ENCODE data around the gene CCDC120. TPM values are rescaled to one million over a fixed set of nuclear protein-coding genes. Genes with fewer than 3 reads are reported as not detected.

The CCDC120 gene
- total and polyA plus RNA-seq, 9 of the 15 experiments (the other 6 are each of a cell fraction or from before 2014, with no cell fraction given): 0.13 to 3.6 (median 0.54) TPM

GRCh38 chrX:49043220-49043986 is 15.4 kb upstream of the CCDC120 start, which contains the start of gene TFE3:
Gene TFE3 (minus strand): TSS chrX:49043357. CDS start chrX:49043226, 131 bp downstream.
- ChIA-PET CTCF (ENCODE audit: low intra/inter-chr PET ratio) (interaction anchor here (0.6 kb wide), 1 partner anchor 1946 kb away, joined by 3 read pairs; no protein-coding TSS in a partner anchor), POLR2A (interaction anchor here (0.6 to 1.4 kb wide), 8 partner anchors 10 to 313 kb away, joined by 3 to 5 read pairs (median 3); partner anchors contain the start of gene OTUD5)
- ATAC-seq: peak; percentile 90
- DNase-seq (ENCODE audit: extremely low read depth in 1 of 4, low spot score in 3 of 4): peak; percentile 89 to 99 (median 92)
- peak; percentile 100 for FAIRE-seq
- no peaks in the 10 kb centered on the region for H3K9me1 ChIP-seq (ENCODE audit: control insufficient read depth, insufficient read depth, low read length)
- peak within 1 kb of the TSS; percentile 93 for H2AFZ ChIP-seq (ENCODE audit: low read depth, low read length)
- WGBS (ENCODE audit: insufficient coverage, low coverage, missing lambda C conversion rate): under 1% methylated on average over 44 of the region's 67 CpGs
- in situ Hi-C loops (cut with MboI) (no loop called here), intact Hi-C loops (cut with micrococcal nuclease) (loop anchor here (1.0 to 5.0 kb wide), 8 partner anchors 41 to 413 kb away; partner anchors contain the start of gene GRIPAP1)
- peak within 1 kb of the TSS; percentile 89 for H3K27ac ChIP-seq (ENCODE audit: extremely low read depth, low read depth, low read length)
- peaks cover 15% of the 10 kb centered on the region; the same call in 2 of the 3 replicates for H3K36me3 ChIP-seq (ENCODE audit: control insufficient read depth, insufficient read depth, low read length)
- H3K9me3 ChIP-seq (replicated peaks; ENCODE audit: control insufficient read depth, insufficient read depth, low read depth, low read length): no peaks in the 10 kb centered on the region
- peaks cover 36% of the 10 kb centered on the region for H3K79me2 ChIP-seq (ENCODE audit: control insufficient read depth, insufficient read depth, low read length)
- H3K4me1 ChIP-seq (replicated peaks in 1 of 2; ENCODE audit: control insufficient read depth in 2 of 2, insufficient read depth in 2 of 2, low read length in 2 of 2): peaks cover 39 to 42% of the 10 kb centered on the region in 2 experiments; a peak in 4 of 5 replicates
- no peaks in the 10 kb centered on the region for H4K20me1 ChIP-seq (replicated peaks; ENCODE audit: control insufficient read depth, insufficient read depth, low read length)
- no peaks in the 10 kb centered on the region for H3K27me3 ChIP-seq (ENCODE audit: control insufficient read depth in 2 of 2, insufficient read depth in 2 of 2, low read length in 2 of 2)
- H3K4me2 ChIP-seq (ENCODE audit: insufficient read depth, low read length): peak within 1 kb of the TSS; percentile 86
- H3K9ac ChIP-seq (ENCODE audit: insufficient read depth in 1 of 2, low read depth in 2 of 2, low read length in 2 of 2): peak within 1 kb of the TSS; percentile 91 to 97
- peak within 1 kb of the TSS; percentile 97 for H3K4me3 ChIP-seq
- no TSS peak for BruUV-seq (replicated peaks)
- TF ChIP-seq KAT7 (CRISPR knock-in tag; IDR thresholded peaks at IDR 0.05; ENCODE audit: borderline replicate concordance): 0 out of 2 replicates have a peak, but pooled peaks have one; percentile 1
- TF ChIP-seq KDM4B (IDR thresholded peaks at IDR 0.05; ENCODE audit: borderline replicate concordance in 2 of 2, low read depth in 1 of 2): peak in 1 of 2 experiments; percentile 67; a peak in 2 of 4 replicates
- 0 out of 2 replicates have a peak, but pooled peaks have one; percentile 58 for TF ChIP-seq ZKSCAN1 (IDR thresholded peaks at IDR 0.05; ENCODE audit: low read depth, low read length)
- peak in 1 of 2 experiments; percentile 9 for TF ChIP-seq E2F6 (IDR thresholded peaks at IDR 0.05; ENCODE audit: borderline replicate concordance in 1 of 2, extremely low read depth in 1 of 2, insufficient read depth in 1 of 2, insufficient read length in 1 of 2, low read depth in 1 of 2, low read length in 1 of 2, poor library complexity in 1 of 2, severe bottlenecking in 1 of 2)
- TF ChIP-seq ARID1B (IDR thresholded peaks at IDR 0.05): peak; percentile 51; the same call in 1 of the 2 replicates
- no peak for TF ChIP-seq PRPF4 (IDR thresholded peaks at IDR 0.05; ENCODE audit: insufficient read depth, low read depth, low read length, poor library complexity, severe bottlenecking)
- TF ChIP-seq VEZF1 (CRISPR knock-in tag; IDR thresholded peaks at IDR 0.05): peak; percentile 100
- peak; percentile 87 for TF ChIP-seq GABPB1 (CRISPR knock-in tag; IDR thresholded peaks at IDR 0.05)
- 0 out of 2 replicates have a peak, but pooled peaks have one; percentile 11 for TF ChIP-seq CBFA2T3 (IDR thresholded peaks at IDR 0.05)
- no peak for TF ChIP-seq SRSF7 (optimal IDR thresholded peaks at IDR 0.05; ENCODE audit: low read depth, low read length)
- no peak for TF ChIP-seq BACH1 (tag; IDR thresholded peaks at IDR 0.05)
- TF ChIP-seq PHB (CRISPR knock-in tag; IDR thresholded peaks at IDR 0.05): no peak
- no peak for TF ChIP-seq PURB (CRISPR knock-in tag; IDR thresholded peaks at IDR 0.05; ENCODE audit: low read depth)
- TF ChIP-seq HNRNPUL1 (IDR thresholded peaks at IDR 0.05; ENCODE audit: low read length): no peak
- no peak for TF ChIP-seq PYGO2 (tag; IDR thresholded peaks at IDR 0.05)
- peak; percentile 98 for TF ChIP-seq ZNF263 (CRISPR knock-in tag; IDR thresholded peaks at IDR 0.05; ENCODE audit: borderline replicate concordance)
- no peak for TF ChIP-seq HNRNPL (IDR thresholded peaks at IDR 0.05; ENCODE audit: low read depth, low read length)
- peak; percentile 99 for TF ChIP-seq NRF1 (conservative IDR thresholded peaks at IDR 0.05 in 1 of 2, IDR thresholded peaks at IDR 0.05 in 1 of 2)
- peak; percentile 64 for TF ChIP-seq HMGN3 (IDR thresholded peaks at IDR 0.05; ENCODE audit: borderline replicate concordance, extremely low read depth, insufficient read length, low read depth, low read length)
